AG10803 (cell line): ENCODE measurements around the gene C10orf95.

Experiments
- DNase-seq: peaks from one replicate; pipeline ENCODE4 v3.0.0; 2010; ENCODE audit warnings: low read depth
- H3K4me3 ChIP-seq: 2 replicates; pipeline ENCODE4 v1.5.1; 2011; ENCODE audit warnings: mild to moderate bottlenecking, low read length, control low read depth
- CTCF ChIP-seq: conservative IDR thresholded peaks from 2 replicates; pipeline ENCODE4 v1.5.1; 2011; ENCODE audit warnings: mild to moderate bottlenecking, low read length, control low read depth, inconsistent platforms

The C10orf95 gene

GRCh38 chr10:102475451-102476040 lies 24.2 kb upstream of the C10orf95 start:
- TF ChIP-seq CTCF, result no peak

DNA sequence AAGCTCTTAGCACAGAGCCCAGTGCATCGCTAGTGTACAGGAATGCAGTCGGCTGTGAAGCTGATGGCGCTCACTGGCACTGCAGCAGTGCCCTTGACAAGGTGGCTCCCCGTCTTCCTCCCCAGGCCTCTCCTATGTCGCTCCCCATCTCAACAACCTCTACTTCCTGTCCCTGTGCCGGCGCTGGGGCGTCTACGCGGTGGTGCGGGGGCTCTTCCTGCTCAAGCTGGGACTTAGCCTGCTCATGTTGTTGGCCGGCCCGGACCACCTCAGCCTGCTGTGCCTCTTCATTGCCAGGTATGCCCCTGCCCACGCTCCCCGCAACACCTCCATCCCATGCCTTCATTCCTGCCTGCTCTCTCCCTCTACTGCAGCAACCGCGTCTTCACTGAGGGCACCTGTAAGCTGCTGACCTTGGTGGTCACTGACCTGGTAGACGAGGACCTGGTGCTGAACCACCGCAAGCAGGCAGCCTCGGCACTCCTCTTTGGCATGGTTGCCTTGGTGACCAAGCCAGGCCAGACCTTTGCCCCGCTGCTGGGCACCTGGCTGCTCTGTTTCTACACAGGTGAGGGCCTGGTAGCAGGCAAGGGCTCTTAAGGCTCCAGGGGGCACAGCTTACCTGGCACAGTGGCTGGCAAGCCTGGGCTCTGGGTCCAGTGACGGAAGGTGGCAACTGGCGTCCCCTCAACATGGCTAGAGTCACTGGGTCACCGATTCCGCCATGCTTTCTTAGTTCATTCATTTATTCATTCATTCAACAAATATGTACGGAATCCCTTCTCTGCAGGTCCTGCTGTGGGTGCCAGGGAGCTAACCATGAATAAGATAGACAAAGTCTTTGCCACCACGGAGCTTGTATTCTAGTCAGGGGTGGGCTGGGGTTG lies 22.3 kb upstream of the C10orf95 start:
- DNase-seq, result no peak
- H3K4me3 ChIP-seq, result no peak overlapping the region
- TF ChIP-seq CTCF, result no peak

More at GRCh38 chr10:102475451-102476040, 24.2 kb upstream of the C10orf95 start:
- DNase-seq, result no peak
- H3K4me3 ChIP-seq, result no peak overlapping the region

- no peak for TF ChIP-seq CTCF
- DNase-seq, result no peak
Observed at GRCh38 chr10:102470579-102471546, 19.5 kb upstream of the C10orf95 start.

DNA sequence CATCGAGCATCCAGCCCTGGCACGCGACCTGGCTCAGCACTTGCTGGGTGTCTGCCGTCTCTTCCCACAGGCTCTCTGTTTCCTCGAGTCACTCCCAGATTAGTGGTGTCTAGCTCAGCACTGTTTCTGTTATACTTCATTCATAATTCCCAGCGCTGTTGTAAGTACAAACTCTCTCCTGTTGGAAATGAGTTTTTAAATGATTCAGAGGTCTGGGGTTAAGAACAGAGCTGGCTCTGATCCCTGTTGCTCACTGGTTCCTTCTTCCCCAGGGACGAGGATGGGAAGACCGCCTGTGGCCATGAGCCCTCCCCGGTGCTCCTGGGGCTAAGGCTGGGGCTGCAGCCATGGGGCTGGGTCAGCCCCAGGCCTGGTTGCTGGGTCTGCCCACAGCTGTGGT lies 17.3 kb upstream of the C10orf95 start:
- DNase-seq, result no peak
- no peak for TF ChIP-seq CTCF
- no peak overlapping the region for H3K4me3 ChIP-seq

More at GRCh38 chr10:102470579-102471546, 19.5 kb upstream of the C10orf95 start:
- no peak overlapping the region for H3K4me3 ChIP-seq

- DNase-seq, result no peak
- TF ChIP-seq CTCF, result no peak
- no peak overlapping the region for H3K4me3 ChIP-seq
Observed at GRCh38 chr10:102467971-102468438, 16.7 kb upstream of the C10orf95 start.

DNA sequence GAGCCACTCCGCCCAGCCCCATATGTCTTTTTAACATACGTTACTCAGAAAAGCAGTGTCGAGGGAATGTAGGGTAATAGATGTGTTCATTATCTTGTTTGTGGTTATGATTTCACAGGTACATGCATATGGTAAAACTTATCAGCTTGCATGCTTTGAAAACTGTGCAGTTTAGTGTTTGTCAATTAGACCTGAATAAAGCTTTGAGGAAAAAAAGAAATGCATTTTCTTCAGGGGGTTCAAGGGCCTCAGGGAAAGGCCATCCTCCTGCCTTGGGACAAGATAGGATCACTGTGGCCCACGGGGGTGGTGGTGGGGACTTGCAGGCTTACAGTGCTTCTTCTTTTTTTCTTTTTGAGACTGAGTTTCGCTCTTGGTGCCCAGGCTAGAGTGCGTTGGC lies 16.0 kb upstream of the C10orf95 start:
- no peak for TF ChIP-seq CTCF
- no peak overlapping the region for H3K4me3 ChIP-seq
- DNase-seq, result no peak
